RCC 7860 (cell line): ENCODE results near the gene DPEP2NB.
"Not testable (repeated sequence)": the region's sequence is repeated elsewhere in the genome, so short reads cannot be mapped to it uniquely, and the experiment has no call there.

ENCODE experiments used
- DNase-seq: peaks from one replicate; pipeline ENCODE4 v3.0.0-alpha.2; 2015; ENCODE audit warnings: low spot score
- FAIRE-seq: peaks from 2 replicates; lab custom pipeline; 2012; peaks lifted over from hg19 to GRCh38; lab: Jason Lieb, UNC

Gene DPEP2NB

DNA sequence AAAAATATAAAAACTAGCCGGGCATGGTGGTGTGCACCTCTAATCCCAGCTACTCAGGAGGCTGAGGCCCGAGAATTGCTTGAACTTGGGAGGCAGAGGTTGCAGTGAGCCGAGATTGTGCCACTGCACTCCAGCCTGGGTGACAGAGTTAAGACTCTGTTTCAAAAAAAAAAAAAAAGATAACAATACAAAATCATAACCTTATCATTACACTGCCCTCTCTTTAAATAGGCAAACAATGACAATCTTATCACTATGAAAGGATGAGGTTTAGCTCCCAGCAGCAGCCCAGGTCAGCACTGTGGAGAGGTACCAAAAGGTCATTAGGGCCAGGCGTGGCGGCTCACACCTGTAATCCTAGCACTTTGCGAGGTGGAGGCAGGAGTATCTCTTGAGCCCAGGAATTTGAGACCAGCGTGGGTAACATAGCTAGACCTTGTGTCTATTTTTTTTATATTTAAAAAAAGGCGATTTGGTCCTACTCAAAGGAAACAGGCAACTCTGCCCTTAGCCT, 3.5 kb upstream of the DPEP2NB start:
- FAIRE-seq (no peak), DNase-seq (no peak)

DNA sequence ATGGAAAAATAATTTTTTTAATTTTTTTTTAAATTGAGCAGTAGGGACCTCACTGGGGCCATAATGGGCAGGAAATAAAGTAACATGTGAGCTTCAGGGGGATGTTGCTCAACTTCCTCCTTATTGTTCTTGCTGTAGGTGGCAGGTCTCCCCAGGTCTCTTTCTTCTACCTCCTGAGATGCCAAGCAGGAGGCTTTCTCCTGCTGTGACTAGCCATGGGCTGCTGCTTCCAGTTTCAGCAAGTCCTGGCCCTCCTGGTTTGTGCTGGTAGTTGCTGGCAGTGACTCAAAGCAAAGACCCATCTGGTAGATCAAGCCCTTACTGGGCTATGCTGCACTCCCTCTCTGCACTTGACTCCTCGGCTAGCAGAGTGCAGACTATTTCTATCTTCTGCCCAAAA, 2.3 kb downstream of the DPEP2NB start:
- DNase-seq (no peak), FAIRE-seq (no peak)

DNA sequence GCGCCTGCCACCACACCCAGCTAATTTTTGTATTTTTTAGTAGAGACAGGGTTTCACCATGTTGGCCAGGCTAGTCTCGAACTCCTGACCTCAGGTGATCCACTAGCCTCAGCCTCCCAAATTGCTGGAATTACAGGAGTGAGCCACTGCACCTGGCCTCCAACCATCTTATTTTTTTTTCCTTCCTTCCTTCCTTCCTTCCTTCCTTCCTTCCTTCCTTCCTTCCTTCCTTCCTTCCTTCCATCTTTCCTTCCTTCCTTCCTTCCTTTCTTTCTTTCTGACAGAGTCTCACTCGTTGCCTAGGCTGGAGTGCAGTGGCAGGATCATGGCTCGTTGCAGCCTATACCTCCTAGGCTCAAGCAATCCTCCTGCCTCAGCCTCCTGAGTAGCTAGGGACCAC, 5.8 kb downstream of the DPEP2NB start:
- not testable (repeated sequence) for DNase-seq, FAIRE-seq

GRCh38 chr16:68009157-68009735, 6.5 kb downstream of the DPEP2NB start:
- FAIRE-seq, result no peak
- DNase-seq, result no peak

GRCh38 chr16:68005786-68006286, 9.9 kb downstream of the DPEP2NB start:
- no peak for DNase-seq
- no peak for FAIRE-seq

DNA sequence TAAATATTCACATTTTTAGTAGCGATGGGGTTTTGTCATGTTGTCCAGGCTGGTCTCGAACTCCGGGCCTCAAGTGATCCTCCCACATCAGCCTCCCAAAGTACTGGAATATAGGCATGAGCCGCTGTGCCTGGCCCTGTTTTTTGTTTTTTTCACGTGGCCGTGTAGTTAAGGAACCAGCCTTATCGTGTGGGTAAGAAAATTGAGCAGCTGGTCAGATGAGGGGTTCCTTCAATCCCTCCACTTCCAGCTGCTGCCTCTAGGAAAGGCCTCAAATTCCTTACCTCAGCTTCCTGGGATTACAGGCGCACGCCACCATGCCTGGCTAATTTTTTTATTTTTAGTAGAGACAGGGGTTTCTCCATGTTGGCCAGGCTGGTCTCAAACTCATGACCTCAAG, 10.5 kb downstream of the DPEP2NB start:
- FAIRE-seq (no peak), DNase-seq (no peak)

DNA sequence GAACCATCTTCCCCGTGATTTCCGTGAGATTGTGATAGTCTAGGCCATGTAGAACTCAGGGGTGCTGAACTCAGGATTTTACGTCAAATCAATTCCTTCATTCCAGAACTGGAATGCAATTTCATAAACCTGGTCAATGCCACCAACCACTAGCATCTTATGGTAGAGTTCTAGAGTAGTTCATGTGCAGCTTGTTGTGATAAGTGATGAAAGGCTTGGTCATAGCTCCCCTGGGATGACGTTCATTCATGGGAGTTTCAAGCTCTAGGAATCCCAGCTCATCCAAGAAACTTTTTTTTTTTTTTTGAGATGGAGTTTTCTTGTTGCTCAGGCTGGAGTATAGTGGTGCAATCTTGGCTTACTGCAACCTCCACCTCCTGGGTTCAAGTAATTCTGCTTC, 12.7 kb downstream of the DPEP2NB start:
- DNase-seq (no peak), FAIRE-seq (no peak)

- FAIRE-seq, result no peak
These were observed 15.3 kb downstream of the DPEP2NB start for GRCh38 chr16:68000450-68000849.

GRCh38 chr16:67999985-68000384, 15.7 kb downstream of the DPEP2NB start:
- FAIRE-seq, result no peak
- no peak for DNase-seq

More at GRCh38 chr16:68000450-68000849, 15.3 kb downstream of the DPEP2NB start:
- DNase-seq, result no peak

GRCh38 chr16:67998779-67999688, 16.7 kb downstream of the DPEP2NB start, which contains the start of gene DPEP2:
Gene DPEP2, minus strand, starts transcription at chr16:67999484. Its CDS starts 6,272 bp downstream, at chr16:67993212.
- FAIRE-seq, DNase-seq: not testable (repeated sequence)

DNA sequence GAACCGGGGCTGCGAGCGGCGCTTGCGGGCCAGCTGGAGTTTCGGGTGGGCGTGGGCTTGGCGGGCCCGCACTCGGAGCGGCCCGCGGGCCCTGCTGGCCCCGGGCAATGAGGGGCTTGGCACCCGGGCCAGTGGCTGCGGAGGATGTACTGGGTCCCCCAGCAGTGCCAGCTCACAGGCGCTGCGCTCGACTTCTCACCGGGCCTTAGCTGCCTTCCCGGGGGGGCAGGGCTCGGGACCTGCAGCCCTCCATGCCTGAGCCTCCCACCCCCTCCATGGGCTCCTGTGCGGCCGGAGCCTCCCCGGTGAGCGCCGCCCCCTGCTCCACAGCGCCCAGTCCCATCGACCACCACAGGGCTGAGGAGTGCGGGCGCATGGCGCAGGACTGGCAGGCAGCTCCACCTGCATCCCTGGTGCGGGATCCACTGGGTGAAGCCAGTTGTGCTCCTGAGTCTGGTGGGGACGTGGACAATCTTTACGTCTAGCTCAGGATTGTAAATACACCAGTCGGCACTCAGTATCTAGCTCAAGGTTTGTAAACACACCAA, 17.4 kb downstream of the DPEP2NB start:
- FAIRE-seq, DNase-seq: not testable (repeated sequence)

DNA sequence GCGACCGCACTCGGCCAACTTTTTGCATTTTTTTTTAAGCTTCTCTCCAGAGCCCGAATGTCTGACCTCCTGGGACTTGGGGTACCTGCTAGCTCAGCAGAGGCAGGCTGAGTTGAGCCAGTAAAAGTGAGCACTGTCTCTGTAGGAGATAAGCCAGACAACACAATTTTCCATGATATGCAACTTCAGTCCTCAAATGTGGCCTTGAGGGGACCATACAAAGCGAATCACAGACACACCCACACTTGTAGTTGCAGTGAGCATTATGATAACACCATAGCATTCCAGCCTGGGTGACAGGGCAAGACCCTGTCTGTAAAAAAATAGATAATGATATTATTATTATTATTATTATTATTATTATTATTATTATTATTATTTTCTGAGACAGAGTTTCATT, 19.0 kb downstream of the DPEP2NB start:
- no peak for DNase-seq
- FAIRE-seq, result no peak

DNA sequence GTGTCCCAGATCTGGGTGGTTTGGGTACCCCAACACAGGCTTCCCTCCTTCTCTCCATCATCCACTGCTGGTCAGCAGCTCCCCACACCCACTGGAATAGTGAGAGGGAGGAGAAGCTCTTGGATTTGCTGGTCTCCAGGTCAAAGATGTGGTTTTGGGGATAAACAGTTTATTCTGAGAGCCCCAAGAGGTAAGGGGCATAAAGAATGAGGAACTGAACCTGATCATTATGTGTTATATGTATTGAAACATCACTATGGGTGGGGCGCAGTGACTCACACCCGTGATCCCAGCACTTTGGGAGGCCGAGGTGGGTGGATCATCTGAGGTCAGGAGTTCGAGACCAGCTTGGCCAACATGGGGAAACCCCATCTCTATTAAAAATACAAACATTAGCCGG, 20.3 kb downstream of the DPEP2NB start:
- peak; percentile 6 for DNase-seq

DNA sequence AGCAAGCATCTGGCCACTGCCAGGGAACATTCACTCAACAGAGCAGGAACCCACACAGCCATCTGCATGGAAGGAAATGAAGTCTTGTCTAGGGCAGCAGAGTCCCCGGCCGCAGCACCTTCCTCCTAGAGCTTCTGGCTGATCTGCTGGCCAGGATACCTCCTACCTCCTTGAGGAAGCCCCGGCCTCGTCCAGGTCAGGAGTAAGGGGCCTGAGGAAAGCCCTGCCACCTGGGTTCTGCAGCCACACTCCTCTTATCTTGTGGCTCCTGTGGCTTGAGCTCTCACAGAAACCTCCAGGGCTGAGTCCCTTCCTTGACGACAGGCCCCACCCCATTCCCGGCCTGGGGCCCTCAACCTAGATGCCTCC, 21.7 kb downstream of the DPEP2NB start:
- DNase-seq, FAIRE-seq: not testable (repeated sequence)

More for the DNA sequence above, 20.3 kb downstream of the DPEP2NB start:
- FAIRE-seq, result no peak

DNA sequence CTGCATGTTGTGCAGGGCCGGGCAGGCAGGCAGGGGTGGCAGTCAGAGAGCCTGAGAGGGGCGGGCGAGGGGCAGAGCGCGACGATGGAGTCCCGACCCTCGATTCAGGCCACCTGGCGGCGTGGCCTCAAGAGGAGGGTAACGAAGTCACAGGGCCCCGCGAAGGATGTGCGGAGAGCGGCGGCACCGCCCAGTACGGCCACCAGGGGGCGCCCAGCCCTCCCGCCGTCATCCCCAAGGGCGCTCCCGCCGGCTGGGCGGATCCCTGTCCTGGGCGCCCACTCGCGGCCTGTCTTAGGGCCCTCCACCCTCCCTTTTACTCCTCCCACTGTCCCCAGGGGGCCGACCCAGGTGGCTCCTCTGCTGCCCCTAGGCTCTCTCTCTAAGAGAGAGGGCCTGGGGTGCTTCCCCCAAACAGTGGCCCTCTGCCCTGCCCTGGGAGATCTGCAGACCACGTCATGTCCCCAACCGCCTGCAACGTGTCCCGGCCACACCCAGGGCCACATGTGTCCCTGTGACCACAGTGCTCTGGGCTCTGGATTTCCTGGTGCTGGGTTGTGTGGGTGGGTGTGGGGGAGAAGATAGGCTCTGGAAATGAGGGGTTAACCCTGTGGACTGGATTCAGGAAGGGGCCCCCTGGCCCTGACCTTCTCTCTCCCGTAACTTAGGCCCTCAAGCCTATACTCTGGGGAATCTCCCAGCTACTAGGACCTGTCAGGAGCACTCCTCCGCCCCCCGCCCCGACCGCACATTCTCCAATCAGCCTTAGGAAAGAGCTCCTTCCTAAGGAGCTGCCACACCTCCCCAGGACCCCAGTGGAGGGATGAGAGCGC, 22.3 kb downstream of the DPEP2NB start:
- peak; percentile 56 for DNase-seq
- FAIRE-seq, result no peak

GRCh38 chr16:67992661-67993206, 23.0 kb downstream of the DPEP2NB start:
- DNase-seq (no peak), FAIRE-seq (no peak)

GRCh38 chr16:67990018-67990386, 25.7 kb downstream of the DPEP2NB start:
- no peak for FAIRE-seq

DNA sequence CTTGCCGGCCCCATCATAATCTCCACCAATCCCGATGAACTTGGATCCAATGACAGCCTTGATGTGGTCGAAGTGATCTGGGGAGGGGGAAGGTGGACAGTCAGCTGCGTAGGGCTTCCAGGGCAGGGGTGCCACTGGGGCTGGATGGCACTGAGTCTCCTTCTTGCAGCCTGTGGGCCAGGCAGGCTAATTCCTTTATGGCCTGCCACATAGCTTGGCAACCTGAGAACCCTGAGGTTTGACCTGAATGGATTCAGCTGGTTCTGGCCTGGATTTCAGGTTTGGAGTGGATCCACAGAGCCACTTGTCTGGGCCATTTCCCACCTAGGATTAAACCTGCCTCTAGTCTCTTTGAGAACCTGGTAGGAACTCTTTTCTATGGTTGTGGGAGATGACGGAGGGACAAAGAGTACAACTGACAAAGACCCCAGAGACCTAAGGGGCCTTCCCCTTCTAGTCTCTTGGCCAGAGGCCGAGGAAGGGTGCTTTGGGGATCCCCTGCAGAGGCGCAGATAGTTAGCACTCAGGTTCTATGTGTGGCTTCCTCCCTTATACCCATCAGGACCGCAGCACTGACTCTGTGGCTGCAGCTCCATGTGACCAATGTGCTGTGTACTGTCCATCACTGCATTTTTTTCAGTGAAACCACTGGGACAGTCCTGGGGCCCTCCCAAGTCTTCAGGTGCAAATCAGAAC, 26.2 kb downstream of the DPEP2NB start:
- FAIRE-seq (no peak), DNase-seq (no peak)

More at GRCh38 chr16:67990018-67990386, 25.7 kb downstream of the DPEP2NB start:
- no peak for DNase-seq

- FAIRE-seq, result no peak
- DNase-seq, result no peak
These were observed 27.0 kb downstream of the DPEP2NB start for GRCh38 chr16:67988675-67989074.
